Hematopoietic multipotent progenitor cell treated with erythropoietin and hydrocortisone succinate and interleukin-3 and kit ligand, for 15 days (in vitro differentiated cells): ENCODE results near the gene HMCES.
"Not testable (repeated sequence)": the region's sequence is repeated elsewhere in the genome, so short reads cannot be mapped to it uniquely, and the experiment has no call there.

Source experiments
- DNase-seq: peaks from one replicate; pipeline ENCODE4 v3.0.0-alpha.2; 2015; ENCODE audit warnings: low spot score

HMCES gene

GRCh38 chr3:129321887-129322286 lies 43.2 kb downstream of the HMCES start:
- DNase-seq = no peak

- no peak for DNase-seq
These were observed 45.1 kb downstream of the HMCES start for GRCh38 chr3:129323651-129324294.

- DNase-seq = no peak
These were observed 46.2 kb downstream of the HMCES start for GRCh38 chr3:129324855-129325254.

- DNase-seq = no peak
These were observed 46.7 kb downstream of the HMCES start for GRCh38 chr3:129325383-129325782.

GRCh38 chr3:129326138-129326537 lies 47.5 kb downstream of the HMCES start:
- DNase-seq = no peak

- no peak for DNase-seq
These were observed 47.9 kb downstream of the HMCES start for GRCh38 chr3:129326595-129326994.

GRCh38 chr3:129327510-129327909 lies 48.8 kb downstream of the HMCES start:
- DNase-seq = peak; percentile 59

GRCh38 chr3:129329858-129330257 lies 51.2 kb downstream of the HMCES start:
- no peak for DNase-seq

- DNase-seq = no peak
These were observed 51.7 kb downstream of the HMCES start for GRCh38 chr3:129330409-129330808.

GRCh38 chr3:129333891-129334290 lies 55.2 kb downstream of the HMCES start:
- DNase-seq = no peak

- no peak for DNase-seq
These were observed 57.5 kb downstream of the HMCES start for GRCh38 chr3:129336093-129336706.

- DNase-seq = not testable (repeated sequence)
These were observed 59.0 kb downstream of the HMCES start for GRCh38 chr3:129337719-129338118.

GRCh38 chr3:129339186-129339585 lies 60.5 kb downstream of the HMCES start:
- DNase-seq = not testable (repeated sequence)

GRCh38 chr3:129339833-129340232 lies 61.2 kb downstream of the HMCES start:
- not testable (repeated sequence) for DNase-seq

GRCh38 chr3:129341331-129342141 lies 62.9 kb downstream of the HMCES start:
- no peak for DNase-seq

- peak; percentile 17 for DNase-seq
These were observed 65.1 kb downstream of the HMCES start for GRCh38 chr3:129343643-129344360.

- no peak for DNase-seq
These were observed 66.0 kb downstream of the HMCES start for GRCh38 chr3:129344540-129345220.

GRCh38 chr3:129345281-129345680 lies 66.6 kb downstream of the HMCES start:
- no peak for DNase-seq

GRCh38 chr3:129345971-129346370 lies 67.3 kb downstream of the HMCES start:
- DNase-seq = no peak

GRCh38 chr3:129346695-129347457 lies 68.2 kb downstream of the HMCES start:
- DNase-seq = no peak

GRCh38 chr3:129347458-129347845 lies 68.8 kb downstream of the HMCES start:
- no peak for DNase-seq
